Middle frontal gyrus (tissue), 1 donor: ENCODE measurements around the gene VAMP7.
"Not testable (repeated sequence)": the region's sequence is repeated elsewhere in the genome, so short reads cannot be mapped to it uniquely, and the experiment has no call there.

Experiments used
- DNase-seq: peaks from one replicate; pipeline ENCODE4 v3.0.0-alpha.2; 2015; ENCODE audit warnings: low spot score; ENCODE audit errors: extremely low spot score

VAMP7 gene

GRCh38 chrX:155900765-155901164, 19.6 kb downstream of the VAMP7 start:
- no peak for DNase-seq

DNA sequence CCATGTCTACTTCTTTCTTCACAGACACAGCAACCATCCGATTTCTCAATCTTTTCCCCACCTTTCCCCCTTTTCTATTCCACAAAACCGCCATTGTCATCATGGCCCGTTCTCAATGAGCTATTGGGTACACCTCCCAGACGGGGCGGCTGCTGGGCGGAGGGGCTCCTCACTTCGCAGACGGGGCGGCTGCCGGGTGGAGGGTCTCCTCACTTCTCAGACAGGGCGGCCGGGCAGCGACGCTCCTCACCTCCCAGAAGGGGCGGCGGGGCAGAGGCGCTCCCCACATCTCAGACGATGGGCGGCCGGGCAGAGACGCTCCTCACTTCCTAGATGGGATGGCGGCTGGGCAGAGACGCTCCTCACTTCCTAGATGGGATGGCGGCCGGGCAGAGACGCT, 26.5 kb downstream of the VAMP7 start:
- DNase-seq = not testable (repeated sequence)

DNA sequence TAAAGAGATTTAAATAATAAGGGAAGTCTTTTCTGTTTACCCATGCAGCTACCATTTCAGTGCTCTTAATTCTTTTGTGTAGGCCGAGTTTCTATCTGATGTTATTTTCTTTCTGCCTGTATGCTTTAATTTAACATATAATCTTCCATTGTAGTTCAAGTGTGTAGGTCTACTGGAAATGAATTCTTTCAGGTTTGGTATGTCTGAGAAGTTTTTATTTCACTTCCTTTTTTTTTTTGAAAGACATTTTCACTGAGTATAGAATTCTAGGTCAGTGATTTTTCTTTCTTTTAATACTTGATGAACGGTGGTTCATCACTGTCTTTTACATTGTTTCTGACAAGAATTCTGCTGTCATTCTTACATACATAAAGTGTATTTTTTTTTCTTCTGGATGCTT, 42.1 kb downstream of the VAMP7 start:
- DNase-seq = no peak

DNA sequence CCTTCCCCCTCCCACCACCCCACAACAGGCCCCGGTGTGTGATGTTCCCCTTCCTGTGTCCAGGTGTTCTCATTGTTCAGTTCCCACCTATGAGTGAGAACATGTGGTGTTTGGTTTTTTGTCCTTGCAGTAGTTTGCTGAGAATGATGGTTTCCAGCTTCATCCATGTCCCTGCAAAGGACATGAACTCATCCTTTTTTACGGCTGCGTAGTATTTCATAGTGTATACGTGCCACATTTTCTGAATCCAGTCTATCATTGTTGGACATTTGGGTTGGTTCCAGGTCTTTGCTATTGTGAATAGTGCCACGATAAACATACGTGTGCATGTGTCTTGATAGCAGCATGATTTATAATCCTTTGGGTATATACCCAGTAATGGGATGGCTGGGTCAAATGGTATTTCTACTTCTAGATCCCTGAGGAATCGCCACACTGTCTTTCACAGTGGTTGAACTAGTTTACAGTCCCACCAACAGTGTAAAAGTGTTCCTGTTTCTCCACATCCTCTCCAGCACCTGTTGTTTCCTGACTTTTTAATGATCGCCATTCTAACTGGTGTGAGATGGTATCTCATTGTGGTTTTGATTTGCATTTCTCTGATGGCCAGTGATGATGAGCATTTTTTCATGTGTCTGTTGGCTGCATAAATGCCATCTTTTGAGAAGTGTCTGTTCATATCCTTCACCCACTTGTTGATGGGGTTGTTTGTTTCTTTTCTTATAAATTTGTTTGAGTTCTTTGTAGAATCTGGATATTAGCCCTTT, 49.9 kb downstream of the VAMP7 start:
- not testable (repeated sequence) for DNase-seq

- DNase-seq = no peak
Measured at GRCh38 chrX:155938132-155938531, 57.0 kb downstream of the VAMP7 start.

DNA sequence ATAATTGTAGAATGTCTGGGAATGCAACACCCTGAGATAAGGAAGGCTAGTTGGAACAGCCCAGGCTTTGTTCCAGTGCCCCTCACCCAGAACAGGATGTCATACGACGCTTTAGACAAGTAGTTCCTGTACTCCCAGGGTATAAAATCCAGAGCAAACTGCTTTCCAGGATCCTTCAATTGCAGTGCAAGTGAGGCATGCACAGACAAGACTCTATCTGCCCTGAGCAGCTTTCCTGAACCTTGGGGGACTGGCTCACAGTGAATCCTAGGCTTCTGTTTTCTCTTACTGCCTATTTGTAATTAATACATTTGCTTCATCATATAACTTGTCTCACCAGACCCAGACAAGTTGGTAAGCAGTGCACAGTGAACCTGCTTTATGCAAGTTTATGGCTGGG, 68.0 kb downstream of the VAMP7 start:
- no peak for DNase-seq

DNA sequence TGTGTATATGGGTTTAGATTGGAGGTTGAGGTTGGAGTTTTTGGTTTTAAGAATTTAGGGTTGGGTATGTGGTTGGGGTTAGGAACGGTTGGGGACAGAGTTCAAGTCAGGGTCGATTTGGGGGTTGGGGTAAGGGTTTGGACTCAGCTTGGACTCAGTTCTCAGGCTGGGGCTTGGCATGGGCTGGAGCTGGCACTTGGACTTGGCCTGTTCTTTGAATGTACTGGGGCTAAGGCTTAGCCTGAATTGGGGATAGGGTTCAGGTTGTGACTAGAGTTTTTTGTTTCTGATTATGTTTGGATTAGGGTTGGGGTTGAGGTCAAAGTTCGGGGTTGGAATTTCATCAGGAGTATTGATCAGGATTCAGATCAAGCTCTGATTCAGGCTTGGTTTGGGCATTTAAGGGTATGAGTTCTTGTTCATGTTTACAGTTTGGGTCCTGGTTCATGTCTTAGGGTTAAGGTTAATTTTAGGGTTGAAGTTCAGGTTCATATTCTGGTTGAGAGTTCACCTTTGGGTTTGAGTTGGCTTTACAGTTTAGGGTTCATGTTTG, 70.2 kb downstream of the VAMP7 start:
- no peak for DNase-seq

DNA sequence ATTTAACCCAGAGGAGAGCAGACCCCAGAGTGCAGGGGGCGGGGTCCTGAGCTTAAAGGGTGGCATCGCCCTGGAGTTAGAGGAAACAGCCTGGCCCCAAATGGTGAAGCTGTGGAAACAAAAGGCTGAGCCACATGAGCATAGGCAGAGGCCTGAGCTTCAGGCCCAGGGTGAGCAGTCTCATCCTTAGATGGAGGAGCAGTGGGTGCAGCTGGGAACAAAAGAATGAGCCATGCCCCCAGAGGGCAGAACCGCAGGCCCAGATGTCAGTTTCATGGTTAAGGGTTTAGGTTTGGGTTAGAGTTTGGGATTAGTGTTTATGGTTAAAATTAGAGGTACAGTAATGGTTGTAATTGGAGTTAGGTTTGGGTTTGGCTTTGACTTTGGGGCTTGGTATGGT, 71.9 kb downstream of the VAMP7 start:
- no peak for DNase-seq

DNA sequence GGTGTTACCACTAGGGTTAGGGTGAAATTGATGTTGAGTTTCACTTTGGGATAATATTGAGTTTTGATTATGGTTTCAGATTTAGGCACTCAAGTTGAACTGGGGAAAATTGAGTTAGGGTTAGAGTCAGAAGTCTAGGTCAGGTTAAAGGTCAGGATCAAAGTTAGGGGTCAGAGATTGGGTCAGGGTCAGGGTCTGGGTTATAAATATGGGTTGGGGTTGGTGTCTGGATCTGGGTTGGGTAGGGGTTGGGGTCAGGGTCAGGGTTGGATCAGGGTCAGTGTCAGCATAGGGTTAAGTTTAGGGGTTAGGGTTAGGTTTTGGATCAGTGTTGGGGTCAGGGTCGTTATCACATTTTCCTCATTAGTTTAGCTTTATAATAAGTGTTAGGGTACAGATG, 73.6 kb downstream of the VAMP7 start:
- no peak for DNase-seq

DNA sequence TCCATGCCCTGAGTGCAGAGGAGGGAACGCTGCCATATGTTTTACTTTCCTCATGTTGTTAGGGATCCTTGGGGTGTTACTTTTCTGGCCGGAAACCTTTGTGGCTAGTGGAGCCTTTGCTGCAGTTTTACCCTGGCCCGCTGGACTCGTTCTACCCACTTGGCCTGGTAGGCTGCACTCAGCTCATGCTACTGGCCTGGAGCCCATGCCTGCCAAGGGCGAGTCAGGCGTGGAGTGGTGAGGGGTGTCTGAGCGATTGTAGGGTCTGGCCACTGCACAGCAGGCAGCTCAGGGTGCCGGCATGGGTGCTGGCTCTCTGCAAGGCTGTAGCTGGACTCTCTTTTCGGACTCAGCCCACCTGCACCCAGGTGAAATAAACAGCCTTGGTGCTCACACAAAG, 75.0 kb downstream of the VAMP7 start:
- no peak for DNase-seq

DNA sequence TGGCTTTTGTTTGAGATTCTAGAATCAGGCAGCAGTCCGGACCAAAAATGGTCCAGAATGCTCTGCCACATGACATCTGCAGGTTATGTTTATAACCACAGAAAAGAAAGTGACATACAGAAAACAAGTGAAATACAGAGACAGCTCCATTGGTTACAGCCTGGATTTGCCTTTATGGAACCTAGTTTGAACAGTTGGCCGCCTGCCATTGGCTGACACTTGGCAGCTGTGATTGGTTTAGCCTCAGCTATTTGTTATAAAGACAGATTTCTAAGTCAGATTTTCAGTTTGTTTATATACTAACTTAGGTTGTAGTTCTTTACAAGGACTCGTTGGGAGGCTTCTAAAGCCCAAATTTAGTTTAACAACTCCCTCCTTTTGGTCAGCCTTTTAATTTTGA, 75.5 kb downstream of the VAMP7 start:
- no peak for DNase-seq

DNA sequence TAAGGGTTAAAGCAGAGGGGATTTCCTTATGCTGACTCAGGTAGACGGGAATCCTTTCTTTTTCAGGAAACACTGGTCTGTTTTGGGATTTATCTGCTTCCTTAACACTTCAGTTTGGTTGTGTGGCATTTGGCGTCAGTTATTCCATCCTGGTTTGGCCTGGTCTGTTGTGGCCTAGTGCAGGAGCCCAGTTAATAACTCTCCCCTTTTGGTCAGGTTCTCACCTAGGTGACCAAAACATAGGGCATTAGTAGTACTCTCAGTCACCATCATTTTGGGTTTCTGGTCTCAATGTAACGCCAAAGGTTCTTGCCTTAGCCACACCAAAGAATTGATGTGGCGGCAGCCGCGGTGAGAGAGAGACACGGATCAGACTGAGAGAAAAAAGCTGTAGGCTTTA, 76.7 kb downstream of the VAMP7 start:
- DNase-seq = no peak

DNA sequence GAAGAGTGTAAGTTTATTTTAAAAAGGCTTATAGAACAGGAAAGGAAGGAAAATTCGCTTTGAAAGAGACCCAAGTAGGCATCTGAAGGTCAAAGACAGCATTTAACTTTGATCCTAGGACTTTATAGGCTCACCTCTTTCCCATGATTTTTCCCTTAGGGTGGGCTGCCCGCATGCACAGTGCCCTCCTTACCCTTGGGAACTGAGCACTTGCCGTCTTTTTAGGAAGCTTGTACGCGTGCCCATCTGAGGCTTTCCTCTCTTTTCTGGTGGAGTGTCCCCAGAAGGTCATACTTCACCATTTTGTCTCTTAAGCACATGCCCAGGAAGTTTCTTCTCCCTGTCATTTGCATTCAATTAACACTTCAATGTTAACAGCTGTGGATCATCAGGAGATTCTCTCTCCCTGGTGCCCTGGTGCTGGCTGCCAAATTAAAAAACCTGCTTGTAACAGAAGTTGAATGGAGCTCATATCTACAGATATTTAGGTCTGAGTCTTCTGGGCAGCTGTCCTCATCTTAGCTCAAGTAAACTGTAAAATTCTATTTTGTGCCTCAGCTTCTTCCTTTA, 78.0 kb downstream of the VAMP7 start:
- DNase-seq = no peak

GRCh38 chrX:155962906-155963305, 81.8 kb downstream of the VAMP7 start:
- DNase-seq = no peak

DNA sequence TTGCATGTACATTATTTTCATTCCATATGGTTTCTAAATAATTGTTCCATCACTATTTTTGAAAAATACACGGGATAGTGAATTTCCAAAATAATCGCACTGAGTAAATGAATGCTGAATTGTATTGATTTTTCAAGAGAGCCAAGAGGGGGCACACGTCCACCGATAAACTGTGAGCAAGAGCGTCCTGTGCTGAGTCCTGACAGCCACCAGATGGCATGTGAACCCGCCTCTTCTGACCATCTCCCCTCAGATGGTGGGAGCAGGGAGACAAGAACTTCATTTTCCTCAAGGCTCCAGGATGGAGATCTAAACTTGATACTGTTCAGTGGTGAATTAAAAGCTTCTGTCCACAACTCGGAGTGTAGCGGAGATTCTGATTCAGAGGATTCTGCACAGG, 85.7 kb downstream of the VAMP7 start:
- no peak for DNase-seq

GRCh38 chrX:155967653-155968325, 86.6 kb downstream of the VAMP7 start:
- DNase-seq = no peak

DNA sequence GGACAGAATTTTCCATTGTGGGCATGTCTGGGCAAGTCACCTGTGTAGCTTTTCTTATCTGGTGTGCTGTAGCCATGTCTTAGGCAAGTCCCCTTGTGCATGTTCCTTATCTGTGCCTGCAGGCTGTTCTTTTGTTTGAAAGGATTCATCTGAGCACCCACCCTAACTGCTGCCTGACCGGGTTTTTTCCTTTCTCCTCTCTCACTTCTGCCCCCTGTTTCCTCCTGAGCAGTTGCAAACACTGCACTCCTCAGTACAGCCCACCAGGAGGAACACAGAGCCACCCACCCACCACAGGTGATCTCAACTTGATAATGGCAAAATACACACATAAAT, 87.1 kb downstream of the VAMP7 start:
- no peak for DNase-seq

GRCh38 chrX:155968791-155969190, 87.6 kb downstream of the VAMP7 start:
- DNase-seq = no peak

DNA sequence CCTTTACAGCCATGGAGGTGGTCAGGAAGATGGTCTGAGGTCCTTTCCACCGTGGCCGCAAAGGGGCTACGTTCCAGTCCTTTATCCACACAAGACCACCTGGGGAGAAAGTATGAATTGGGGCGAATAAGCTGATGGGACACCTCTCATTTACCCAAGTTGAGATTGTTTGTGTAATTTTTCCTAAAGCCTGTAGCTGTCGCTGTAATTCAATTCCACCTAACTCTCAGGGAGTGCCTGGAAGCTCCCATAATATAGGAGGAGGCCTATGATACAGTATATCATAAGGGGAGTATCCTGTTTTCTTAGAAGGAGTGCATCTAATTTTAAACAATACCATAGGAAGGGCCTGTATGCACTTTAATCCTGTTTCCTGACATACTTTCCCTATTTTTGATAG, 90.5 kb downstream of the VAMP7 start:
- DNase-seq = not testable (repeated sequence)

- not testable (repeated sequence) for DNase-seq
Measured at GRCh38 chrX:155972241-155972640, 91.1 kb downstream of the VAMP7 start.

DNA sequence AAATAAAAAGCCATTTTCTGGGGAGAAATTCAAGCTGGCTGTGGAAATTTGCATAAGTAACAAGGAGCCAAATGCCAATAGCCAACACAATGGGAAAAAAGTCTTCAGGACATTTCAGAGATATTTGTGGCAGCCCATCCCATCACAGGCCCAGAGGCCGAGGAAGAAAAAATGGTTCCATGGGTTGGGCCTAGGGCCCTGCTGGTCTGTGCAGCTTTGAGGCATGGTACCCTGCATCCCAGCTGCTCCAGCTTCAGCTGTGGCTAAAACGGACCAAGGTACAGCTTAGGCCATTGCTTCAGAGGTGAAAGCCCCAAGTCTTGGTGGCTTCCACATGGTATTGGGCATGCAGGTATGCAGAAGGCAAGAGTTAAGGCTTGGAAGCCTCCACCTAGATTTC, 102.2 kb downstream of the VAMP7 start:
- DNase-seq = no peak

DNA sequence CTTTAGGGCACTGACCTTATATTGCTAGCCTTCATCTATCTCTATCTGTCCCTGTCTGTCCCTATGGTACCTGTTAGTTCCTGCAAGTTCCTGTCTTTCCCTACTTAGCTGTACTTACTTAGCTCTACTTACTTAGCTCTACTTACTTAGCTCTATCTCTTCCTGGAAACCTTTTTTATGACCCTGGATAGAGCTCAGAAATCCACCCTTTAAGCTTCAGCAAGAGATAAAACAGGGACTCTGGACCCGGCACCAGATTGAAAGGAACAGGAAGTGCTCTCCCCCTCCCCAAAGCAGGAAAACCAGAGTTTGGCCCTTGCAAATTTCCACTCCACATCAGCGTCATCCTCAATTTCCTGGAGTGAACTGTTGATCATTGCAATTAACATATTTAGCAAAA, 104.1 kb downstream of the VAMP7 start:
- DNase-seq = no peak

GRCh38 chrX:155986995-155987394, 105.8 kb downstream of the VAMP7 start:
- DNase-seq = not testable (repeated sequence)
